Measurements from ENCODE around the gene OR1C1. TPM values are rescaled to one million over a fixed set of nuclear protein-coding genes. Genes with fewer than 3 reads are reported as not detected.
"Not testable (repeated sequence)": the region's sequence is repeated elsewhere in the genome, so short reads cannot be mapped to it uniquely, and the experiment has no call there.

Gene OR1C1
- total and polyA plus RNA-seq, 2 experiments from 2014 or later, result not detected

GRCh38 chr1:247746391-247746935, 13.9 kb downstream of the OR1C1 start:
- Histone ChIP-seq H3K9me2 (replicated peaks; ENCODE audit: insufficient read depth) (no peaks in the 10 kb centered on the region), H3K9me3 (ENCODE audit: low read depth) (no peaks in the 10 kb centered on the region), H4K20me1 (ENCODE audit: insufficient read depth, poor library complexity, severe bottlenecking) (no peaks in the 10 kb centered on the region), H3K27me3 (no peaks in the 10 kb centered on the region), H2AFZ (no peak overlapping the region), H3K4me2 (no peak overlapping the region), H3K4me3 (no peak overlapping the region), H3K79me2 (no peaks in the 10 kb centered on the region), H3K4me1 (ENCODE audit: insufficient read depth) (no peaks in the 10 kb centered on the region), H3K27ac (no peak overlapping the region), H3K36me3 (replicated peaks; ENCODE audit: insufficient read depth, low read depth) (no peaks in the 10 kb centered on the region)
- TF ChIP-seq, protein P1, sequence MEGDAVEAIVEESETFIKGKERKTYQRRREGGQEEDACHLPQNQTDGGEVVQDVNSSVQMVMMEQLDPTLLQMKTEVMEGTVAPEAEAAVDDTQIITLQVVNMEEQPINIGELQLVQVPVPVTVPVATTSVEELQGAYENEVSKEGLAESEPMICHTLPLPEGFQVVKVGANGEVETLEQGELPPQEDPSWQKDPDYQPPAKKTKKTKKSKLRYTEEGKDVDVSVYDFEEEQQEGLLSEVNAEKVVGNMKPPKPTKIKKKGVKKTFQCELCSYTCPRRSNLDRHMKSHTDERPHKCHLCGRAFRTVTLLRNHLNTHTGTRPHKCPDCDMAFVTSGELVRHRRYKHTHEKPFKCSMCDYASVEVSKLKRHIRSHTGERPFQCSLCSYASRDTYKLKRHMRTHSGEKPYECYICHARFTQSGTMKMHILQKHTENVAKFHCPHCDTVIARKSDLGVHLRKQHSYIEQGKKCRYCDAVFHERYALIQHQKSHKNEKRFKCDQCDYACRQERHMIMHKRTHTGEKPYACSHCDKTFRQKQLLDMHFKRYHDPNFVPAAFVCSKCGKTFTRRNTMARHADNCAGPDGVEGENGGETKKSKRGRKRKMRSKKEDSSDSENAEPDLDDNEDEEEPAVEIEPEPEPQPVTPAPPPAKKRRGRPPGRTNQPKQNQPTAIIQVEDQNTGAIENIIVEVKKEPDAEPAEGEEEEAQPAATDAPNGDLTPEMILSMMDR (IDR thresholded peaks at IDR 0.05; ENCODE audit: poor library complexity), result no peak
- no peak for DNase-seq (ENCODE audit: low spot score)
- WGBS (ENCODE audit: low lambda C conversion rate, missing lambda C conversion rate), result 61% methylated on average over 3 of the region's 3 CpGs

GRCh38 chr1:247742215-247742760, 18.1 kb downstream of the OR1C1 start:
- not testable (repeated sequence) for H4K20me1 ChIP-seq (ENCODE audit: insufficient read depth, poor library complexity, severe bottlenecking); H3K79me2 ChIP-seq; H2AFZ ChIP-seq; H3K36me3 ChIP-seq (replicated peaks; ENCODE audit: insufficient read depth, low read depth); H3K4me3 ChIP-seq; H3K4me1 ChIP-seq (ENCODE audit: insufficient read depth); H3K27me3 ChIP-seq; H3K27ac ChIP-seq; H3K9me2 ChIP-seq (replicated peaks; ENCODE audit: insufficient read depth); H3K4me2 ChIP-seq; DNase-seq (ENCODE audit: low spot score); H3K9me3 ChIP-seq (ENCODE audit: low read depth)
- WGBS (ENCODE audit: low lambda C conversion rate, missing lambda C conversion rate), result 32% methylated on average over 3 of the region's 3 CpGs

DNA sequence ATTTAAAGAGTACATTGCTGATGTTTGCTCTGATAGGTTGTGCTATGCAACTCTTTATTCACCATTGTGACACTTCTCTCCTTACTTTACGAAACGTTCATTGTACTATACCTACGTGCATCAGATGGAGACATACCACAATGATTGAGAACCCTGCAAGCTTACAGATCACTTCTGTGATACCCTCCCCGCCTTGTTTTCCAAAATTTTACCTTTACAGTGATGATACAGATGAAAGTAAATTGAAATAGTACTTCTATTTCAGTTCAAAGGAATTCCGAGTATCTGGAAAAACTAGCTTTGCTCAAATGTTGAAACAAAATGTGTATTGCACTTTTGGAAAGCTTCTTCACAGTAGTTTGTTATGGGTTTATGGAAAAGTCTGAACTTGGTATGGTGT, 18.6 kb downstream of the OR1C1 start:
- H2AFZ ChIP-seq, result no peak overlapping the region
- no peak overlapping the region for H3K27ac ChIP-seq
- no peak for DNase-seq (ENCODE audit: low spot score)
- H3K4me2 ChIP-seq, result no peak overlapping the region
- H4K20me1 ChIP-seq (ENCODE audit: insufficient read depth, poor library complexity, severe bottlenecking), result no peaks in the 10 kb centered on the region
- H3K4me3 ChIP-seq, result no peak overlapping the region
- WGBS (ENCODE audit: low lambda C conversion rate, missing lambda C conversion rate), result 73% methylated on average over 5 of the region's 5 CpGs
- no peaks in the 10 kb centered on the region for H3K36me3 ChIP-seq (replicated peaks; ENCODE audit: insufficient read depth, low read depth)
- H3K9me3 ChIP-seq (ENCODE audit: low read depth), result no peaks in the 10 kb centered on the region
- H3K4me1 ChIP-seq (ENCODE audit: insufficient read depth), result no peaks in the 10 kb centered on the region
- H3K79me2 ChIP-seq, result no peaks in the 10 kb centered on the region
- TF ChIP-seq EZH2phosphoT487 (IDR thresholded peaks at IDR 0.05; ENCODE audit: low read depth, severe bottlenecking, unreplicated experiment) (no peak), EZH2 (IDR thresholded peaks at IDR 0.05; ENCODE audit: borderline replicate concordance) (no peak)
- TF ChIP-seq, protein P1 (IDR thresholded peaks at IDR 0.05; ENCODE audit: poor library complexity), result no peak
- H3K9me2 ChIP-seq (replicated peaks; ENCODE audit: insufficient read depth), result no peaks in the 10 kb centered on the region
- H3K27me3 ChIP-seq, result no peaks in the 10 kb centered on the region

DNA sequence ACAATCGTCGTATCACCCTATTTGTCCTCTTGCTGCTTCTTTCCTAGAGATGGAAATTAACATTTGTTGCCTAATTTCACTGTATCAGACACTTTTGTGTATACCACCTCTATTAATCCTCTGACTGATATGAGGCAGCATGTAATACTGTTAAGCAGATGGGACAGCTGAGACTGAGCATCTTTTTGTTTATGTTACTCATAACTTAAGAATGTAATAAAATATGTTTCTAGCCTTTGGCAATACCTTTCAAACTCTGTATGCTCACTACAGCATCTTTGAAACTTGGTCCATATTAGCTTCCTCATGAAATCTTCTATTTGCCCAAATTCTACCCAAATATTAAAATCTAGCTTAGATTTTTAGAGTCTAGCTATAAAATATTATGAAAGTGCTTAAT, 19.6 kb downstream of the OR1C1 start:
- H4K20me1 ChIP-seq (ENCODE audit: insufficient read depth, poor library complexity, severe bottlenecking), result no peaks in the 10 kb centered on the region
- H3K9me2 ChIP-seq (replicated peaks; ENCODE audit: insufficient read depth), result no peaks in the 10 kb centered on the region
- H3K79me2 ChIP-seq, result no peaks in the 10 kb centered on the region
- DNase-seq (ENCODE audit: low spot score), result no peak
- no peak overlapping the region for H3K27ac ChIP-seq
- H3K4me1 ChIP-seq (ENCODE audit: insufficient read depth), result no peaks in the 10 kb centered on the region
- WGBS (ENCODE audit: low lambda C conversion rate, missing lambda C conversion rate), result 51% methylated on average over 2 of the region's 2 CpGs
- H2AFZ ChIP-seq, result no peak overlapping the region
- no peak for TF ChIP-seq EZH2phosphoT487 (IDR thresholded peaks at IDR 0.05; ENCODE audit: low read depth, severe bottlenecking, unreplicated experiment)
- no peak for TF ChIP-seq EZH2 (IDR thresholded peaks at IDR 0.05; ENCODE audit: borderline replicate concordance)
- TF ChIP-seq, protein P1 (IDR thresholded peaks at IDR 0.05; ENCODE audit: poor library complexity), result no peak
- H3K4me3 ChIP-seq, result no peak overlapping the region
- no peaks in the 10 kb centered on the region for H3K36me3 ChIP-seq (replicated peaks; ENCODE audit: insufficient read depth, low read depth)
- no peaks in the 10 kb centered on the region for H3K9me3 ChIP-seq (ENCODE audit: low read depth)
- H3K4me2 ChIP-seq, result no peak overlapping the region
- no peaks in the 10 kb centered on the region for H3K27me3 ChIP-seq

Measured in hepatocyte (in vitro differentiated cells).